ENCODE data around the gene LRFN3.
"Not testable (repeated sequence)": the region's sequence is repeated elsewhere in the genome, so short reads cannot be mapped to it uniquely, and the experiment has no call there.

Gene LRFN3

DNA sequence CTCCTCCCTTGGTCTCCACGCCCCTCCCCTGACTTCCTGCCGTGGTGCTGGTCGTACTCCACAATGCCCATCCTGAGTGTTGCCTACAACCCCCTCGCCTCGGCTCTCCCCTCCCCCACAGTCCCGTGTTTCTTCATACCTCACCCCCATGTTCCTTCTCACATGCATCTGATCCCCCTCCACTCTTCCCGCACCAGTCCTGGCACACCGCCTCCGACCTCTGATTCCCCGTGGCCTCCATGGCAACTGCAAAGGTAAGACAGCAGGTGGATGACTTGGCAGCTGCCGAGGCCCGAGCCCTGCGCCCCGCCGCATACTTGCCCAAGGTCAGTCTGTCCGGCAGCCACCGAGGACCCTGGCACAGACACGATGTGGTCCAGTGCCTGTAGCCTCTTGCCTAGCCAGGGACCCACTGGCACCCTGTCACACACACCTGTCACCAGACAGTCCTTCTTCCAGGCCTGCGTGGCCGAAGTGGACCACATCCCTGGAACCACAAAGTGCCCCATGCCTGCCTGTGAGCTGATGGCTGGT lies 42.7 kb downstream of the LRFN3 start:
- H3K4me2 ChIP-seq (ENCODE audit: low read length) = no peak overlapping the region
- no peaks in the 10 kb centered on the region for H3K9me2 ChIP-seq (replicated peaks; ENCODE audit: control insufficient read depth, low read length)
- no peaks in the 10 kb centered on the region for H3K36me3 ChIP-seq (ENCODE audit: control insufficient read depth, low read length)
- no peak for TF ChIP-seq CTCF (IDR thresholded peaks at IDR 0.05; ENCODE audit: low read depth, low read length, poor library complexity, severe bottlenecking)
- TF ChIP-seq EZH2phosphoT487 (IDR thresholded peaks at IDR 0.05; ENCODE audit: borderline replicate concordance, low read length) = no peak
- H3K4me3 ChIP-seq (ENCODE audit: low read length) = no peak overlapping the region
- no peaks in the 10 kb centered on the region for H3F3A ChIP-seq (ENCODE audit: control insufficient read depth, insufficient read depth)
- H3K79me2 ChIP-seq (ENCODE audit: control insufficient read depth, low read length) = no peaks in the 10 kb centered on the region
- no peak overlapping the region for H3K27ac ChIP-seq (ENCODE audit: low read depth, low read length)
- no peaks in the 10 kb centered on the region for H3K4me1 ChIP-seq (ENCODE audit: control insufficient read depth, low read length)
- peaks cover 8% of the 10 kb centered on the region; the same call in 1 of the 2 replicates for H3K27me3 ChIP-seq (ENCODE audit: control insufficient read depth, low read length)
- no peaks in the 10 kb centered on the region for H3K9me3 ChIP-seq (ENCODE audit: control insufficient read depth, insufficient read depth, low read length)
- no peaks in the 10 kb centered on the region for H4K20me1 ChIP-seq (ENCODE audit: control insufficient read depth, insufficient read depth, low read depth, low read length)

GRCh38 chr19:35980997-35981396 lies 44.8 kb downstream of the LRFN3 start:
- H3K4me2 ChIP-seq (ENCODE audit: low read length); H4K20me1 ChIP-seq (ENCODE audit: control insufficient read depth, insufficient read depth, low read depth, low read length); H3K9me2 ChIP-seq (replicated peaks; ENCODE audit: control insufficient read depth, low read length); H3F3A ChIP-seq (ENCODE audit: control insufficient read depth, insufficient read depth); H3K4me1 ChIP-seq (ENCODE audit: control insufficient read depth, low read length); H3K36me3 ChIP-seq (ENCODE audit: control insufficient read depth, low read length); H3K9me3 ChIP-seq (ENCODE audit: control insufficient read depth, insufficient read depth, low read length); H3K27ac ChIP-seq (ENCODE audit: low read depth, low read length); H3K79me2 ChIP-seq (ENCODE audit: control insufficient read depth, low read length); H3K4me3 ChIP-seq (ENCODE audit: low read length): not testable (repeated sequence)
- peaks cover 10% of the 10 kb centered on the region; the same call in 1 of the 2 replicates for H3K27me3 ChIP-seq (ENCODE audit: control insufficient read depth, low read length)

- Histone ChIP-seq H3K4me2 (ENCODE audit: low read length) (no peak overlapping the region), H3K9me2 (replicated peaks; ENCODE audit: control insufficient read depth, low read length) (no peaks in the 10 kb centered on the region), H3K9me3 (ENCODE audit: control insufficient read depth, insufficient read depth, low read length) (no peaks in the 10 kb centered on the region), H3K27ac (ENCODE audit: low read depth, low read length) (no peak overlapping the region), H3K4me3 (ENCODE audit: low read length) (no peak overlapping the region), H3F3A (ENCODE audit: control insufficient read depth, insufficient read depth) (no peaks in the 10 kb centered on the region), H3K4me1 (ENCODE audit: control insufficient read depth, low read length) (peaks cover 9% of the 10 kb centered on the region; the same call in 1 of the 2 replicates), H3K36me3 (ENCODE audit: control insufficient read depth, low read length) (no peaks in the 10 kb centered on the region), H4K20me1 (ENCODE audit: control insufficient read depth, insufficient read depth, low read depth, low read length) (no peaks in the 10 kb centered on the region), H3K27me3 (ENCODE audit: control insufficient read depth, low read length) (peaks cover 23% of the 10 kb centered on the region), H3K79me2 (ENCODE audit: control insufficient read depth, low read length) (no peaks in the 10 kb centered on the region)
- TF ChIP-seq EZH2phosphoT487 (IDR thresholded peaks at IDR 0.05; ENCODE audit: borderline replicate concordance, low read length) (no peak), CTCF (IDR thresholded peaks at IDR 0.05; ENCODE audit: low read depth, low read length, poor library complexity, severe bottlenecking) (no peak)
Measured at GRCh38 chr19:35983177-35983576, 47.0 kb downstream of the LRFN3 start.

DNA sequence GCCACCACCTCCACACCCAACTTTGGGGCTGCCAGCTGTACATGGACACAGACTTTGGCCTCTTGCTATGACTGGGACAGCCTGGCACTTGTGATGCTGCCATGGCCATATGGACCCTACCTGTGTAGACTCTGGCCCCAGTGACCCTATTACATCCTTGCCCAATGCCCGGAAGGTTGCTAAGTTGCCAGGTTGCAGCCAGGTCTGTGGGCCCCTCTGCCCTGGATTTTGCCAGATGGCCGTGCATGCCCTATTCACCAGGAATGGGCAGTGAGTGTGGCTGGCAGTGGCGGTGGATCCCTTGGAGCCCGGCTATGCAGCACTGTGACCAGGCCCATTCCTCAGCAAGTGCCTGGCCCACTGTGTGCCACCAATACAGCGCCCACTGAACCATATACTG lies 49.9 kb downstream of the LRFN3 start:
- Histone ChIP-seq H3K4me1 (ENCODE audit: control insufficient read depth, low read length) (peaks cover 9% of the 10 kb centered on the region; the same call in 1 of the 2 replicates), H3K9me3 (ENCODE audit: control insufficient read depth, insufficient read depth, low read length) (peaks cover 5% of the 10 kb centered on the region; the same call in 1 of the 2 replicates), H3K9me2 (replicated peaks; ENCODE audit: control insufficient read depth, low read length) (no peaks in the 10 kb centered on the region), H3K4me2 (ENCODE audit: low read length) (no peak overlapping the region), H3K79me2 (ENCODE audit: control insufficient read depth, low read length) (no peaks in the 10 kb centered on the region), H3K36me3 (ENCODE audit: control insufficient read depth, low read length) (no peaks in the 10 kb centered on the region), H4K20me1 (ENCODE audit: control insufficient read depth, insufficient read depth, low read depth, low read length) (no peaks in the 10 kb centered on the region), H3K27ac (ENCODE audit: low read depth, low read length) (no peak overlapping the region), H3K4me3 (ENCODE audit: low read length) (no peak overlapping the region), H3K27me3 (ENCODE audit: control insufficient read depth, low read length) (peaks cover 23% of the 10 kb centered on the region), H3F3A (ENCODE audit: control insufficient read depth, insufficient read depth) (no peaks in the 10 kb centered on the region)
- TF ChIP-seq EZH2phosphoT487 (IDR thresholded peaks at IDR 0.05; ENCODE audit: borderline replicate concordance, low read length) = no peak
- TF ChIP-seq CTCF (IDR thresholded peaks at IDR 0.05; ENCODE audit: low read depth, low read length, poor library complexity, severe bottlenecking) = no peak

Data from DOHH2 (cell line).